GM12801 (cell line): ENCODE measurements around the gene ATAD2B.

Experiments used
- CTCF ChIP-seq: IDR thresholded peaks from one replicate; pipeline ENCODE4 v1.5.1; 2011; ENCODE audit warnings: control low read depth; ENCODE audit not compliant: insufficient read length; ENCODE audit errors: extremely low read depth

Gene ATAD2B

GRCh38 chr2:23719716-23720115 lies 207.2 kb downstream of the ATAD2B start:
- TF ChIP-seq CTCF = no peak

GRCh38 chr2:23718931-23719700 lies 207.8 kb downstream of the ATAD2B start:
- TF ChIP-seq CTCF = no peak

- TF ChIP-seq CTCF = no peak
These were observed 213.6 kb downstream of the ATAD2B start for GRCh38 chr2:23713351-23713750.

GRCh38 chr2:23712756-23713151 lies 214.2 kb downstream of the ATAD2B start:
- no peak for TF ChIP-seq CTCF

GRCh38 chr2:23711979-23712755 lies 214.8 kb downstream of the ATAD2B start:
- TF ChIP-seq CTCF = no peak

- no peak for TF ChIP-seq CTCF
These were observed 217.6 kb downstream of the ATAD2B start for GRCh38 chr2:23709311-23709710.

GRCh38 chr2:23708771-23709170 lies 218.2 kb downstream of the ATAD2B start:
- no peak for TF ChIP-seq CTCF
